ENCODE measurements around the gene KCNRG.

DNA sequence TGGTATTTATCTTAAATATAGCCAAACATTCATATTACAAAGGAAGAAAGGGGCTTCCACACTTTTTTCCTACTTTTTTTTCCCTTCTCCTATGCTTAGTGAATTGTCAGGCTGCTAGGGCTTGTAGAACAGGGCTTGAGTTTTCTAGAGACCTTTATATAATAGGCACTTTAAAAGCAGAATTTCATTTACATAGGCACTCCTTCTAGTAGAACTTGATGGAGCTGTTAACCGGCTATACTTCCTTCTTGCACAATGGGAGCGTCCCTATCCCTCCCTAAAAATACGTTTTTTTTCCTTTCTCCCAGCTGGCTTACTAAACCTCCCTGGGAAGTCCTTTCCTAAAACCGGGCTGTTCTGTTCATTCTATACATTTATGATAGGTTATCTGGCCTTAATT is 17.3 kb upstream of the KCNRG start:
- no peak for TF ChIP-seq CTCF (IDR thresholded peaks at IDR 0.05)
- no peak for TF ChIP-seq POLR2A (IDR thresholded peaks at IDR 0.05)
- no peak for TF ChIP-seq POLR2AphosphoS5 (IDR thresholded peaks at IDR 0.05; ENCODE audit: insufficient read depth in 1 of 2, low read depth in 1 of 2)
